Activated CD8-positive, alpha-beta T cell treated with anti-CD3 and anti-CD28 coated beads for 36 hours (primary cell): ENCODE results near the gene UGT2A3. TPM values are rescaled to one million over a fixed set of nuclear protein-coding genes. Genes with fewer than 3 reads are reported as not detected.

Experiments
- ATAC-seq: fragments of 200-7000 bp; cut with Tn5 transposase; one replicate; pipeline ENCODE4 v1.10.0; 2021; ENCODE audit warnings: mild to moderate bottlenecking, moderate library complexity
- CTCF ChIA-PET: fragments of 350-600 bp; sonication (Branson Sonifier 250); formaldehyde crosslinking; loops from one replicate; lab custom pipeline; 2021; ENCODE audit warnings: antibody characterized with exemption; lab: Charles Lee
- POLR2A ChIA-PET: fragments of 350-600 bp; sonication (Branson Sonifier 250); formaldehyde crosslinking; loops from one replicate; lab custom pipeline; 2021; ENCODE audit warnings: antibody characterized with exemption; lab: Charles Lee
- DNase-seq: peaks from one replicate; pipeline ENCODE4 v3.0.0-alpha.2; 2020
- H3K27ac Mint-ChIP-seq: one replicate; pipeline ENCODE4 v1.8.0; 2021; ENCODE audit warnings: mild to moderate bottlenecking, mixed read lengths
- H3K27me3 Mint-ChIP-seq: one replicate; pipeline ENCODE4 v1.8.0; 2021; ENCODE audit warnings: mixed read lengths
- H3K36me3 Mint-ChIP-seq: one replicate; pipeline ENCODE4 v1.8.0; 2021; ENCODE audit warnings: low read depth, mixed read lengths
- H3K4me1 Mint-ChIP-seq: one replicate; pipeline ENCODE4 v1.8.0; 2021; ENCODE audit warnings: low read depth, mixed read lengths
- H3K4me3 Mint-ChIP-seq: one replicate; pipeline ENCODE4 v1.8.0; 2021; ENCODE audit warnings: mild to moderate bottlenecking, moderate library complexity, mixed read lengths
- H3K9me3 Mint-ChIP-seq: one replicate; pipeline ENCODE4 v1.8.0; 2021; ENCODE audit warnings: mixed read lengths
- CTCF ChIP-seq: fragments of 200-600 bp; IDR thresholded peaks from one replicate; pipeline ENCODE4 v1.8.0; 2022; ENCODE audit warnings: antibody characterized with exemption, mild to moderate bottlenecking
- intact Hi-C: fragments of 100-400 bp; cut with micrococcal nuclease; formaldehyde crosslinking; loops from one replicate; pipeline ENCODE4 v1.10.0; 2022
- total RNA-seq, 2 experiments: library from RNA; stranded (reverse); gene quantifications; one replicate each; pipeline ENCODE4 v1.2.3, GENCODE V29; 2021

Gene UGT2A3
- total RNA-seq, 2 experiments from 2014 or later: not detected

- ChIA-PET POLR2A (no interaction called here), CTCF (no interaction called here)
- Mint-ChIP-seq H3K4me3 (no peak overlapping the region), H3K27me3 (no peaks in the 10 kb centered on the region), H3K36me3 (no peaks in the 10 kb centered on the region), H3K4me1 (no peaks in the 10 kb centered on the region), H3K27ac (no peak overlapping the region), H3K9me3 (no peaks in the 10 kb centered on the region)
- ATAC-seq: no peak
- TF ChIP-seq CTCF: no peak
- intact Hi-C loops: no loop called here
- DNase-seq: no peak
Measured at GRCh38 chr4:68954126-68954525, 2.5 kb upstream of the UGT2A3 start.

- no peak for TF ChIP-seq CTCF
- Mint-ChIP-seq H3K27ac (no peak overlapping the region), H3K4me1 (no peaks in the 10 kb centered on the region), H3K36me3 (no peaks in the 10 kb centered on the region), H3K4me3 (no peak overlapping the region), H3K27me3 (no peaks in the 10 kb centered on the region), H3K9me3 (no peaks in the 10 kb centered on the region)
- POLR2A ChIA-PET: no interaction called here
- intact Hi-C loops: no loop called here
- CTCF ChIA-PET: no interaction called here
- ATAC-seq (no peak), DNase-seq (no peak)
Measured at GRCh38 chr4:68953056-68953596, 1.5 kb upstream of the UGT2A3 start.

GRCh38 chr4:68951806-68952585 lies 392 bp upstream of the UGT2A3 start:
- POLR2A ChIA-PET: no interaction called here
- DNase-seq (no peak), ATAC-seq (no peak)
- H3K27me3 Mint-ChIP-seq: no peaks in the 10 kb centered on the region
- no peaks in the 10 kb centered on the region for H3K4me1 Mint-ChIP-seq
- CTCF ChIA-PET: no interaction called here
- no peaks in the 10 kb centered on the region for H3K36me3 Mint-ChIP-seq
- no peaks in the 10 kb centered on the region for H3K9me3 Mint-ChIP-seq
- no peak overlapping the region for H3K27ac Mint-ChIP-seq
- no peak for TF ChIP-seq CTCF
- no peak overlapping the region for H3K4me3 Mint-ChIP-seq
- intact Hi-C loops: no loop called here

GRCh38 chr4:68950033-68950432 lies 1.6 kb downstream of the UGT2A3 start:
- POLR2A ChIA-PET: no interaction called here

More at GRCh38 chr4:68950033-68950432, 1.6 kb downstream of the UGT2A3 start:
- Mint-ChIP-seq H3K4me1 (no peaks in the 10 kb centered on the region), H3K36me3 (no peaks in the 10 kb centered on the region), H3K27ac (no peak overlapping the region), H3K27me3 (no peaks in the 10 kb centered on the region), H3K4me3 (no peak overlapping the region), H3K9me3 (no peaks in the 10 kb centered on the region)
- ATAC-seq: no peak
- CTCF ChIA-PET: no interaction called here
- TF ChIP-seq CTCF: no peak
- no peak for DNase-seq
- intact Hi-C loops: no loop called here
